Nephron progenitor cell (in vitro differentiated cells): ENCODE results near the gene HMGCS2.
"Not testable (repeated sequence)": the region's sequence is repeated elsewhere in the genome, so short reads cannot be mapped to it uniquely, and the experiment has no call there.

Source experiments
- DNase-seq: peaks from one replicate; pipeline ENCODE4 v3.0.0; 2021
- H3K27ac Mint-ChIP-seq: 2 replicates; pipeline ENCODE4 v1.8.0; 2021; ENCODE audit warnings: mild to moderate bottlenecking, moderate library complexity, mixed read lengths
- H3K27me3 Mint-ChIP-seq: 2 replicates; pipeline ENCODE4 v1.8.0; 2021; ENCODE audit warnings: mild to moderate bottlenecking, low read depth, mixed read lengths; ENCODE audit not compliant: poor library complexity
- H3K36me3 Mint-ChIP-seq: 2 replicates; pipeline ENCODE4 v1.8.0; 2021; ENCODE audit warnings: low read depth, mixed read lengths
- H3K4me1 Mint-ChIP-seq: 2 replicates; pipeline ENCODE4 v1.8.0; 2021; ENCODE audit warnings: mixed read lengths
- H3K4me3 Mint-ChIP-seq: 2 replicates; pipeline ENCODE4 v1.8.0; 2021; ENCODE audit warnings: mild to moderate bottlenecking, moderate library complexity, mixed read lengths
- H3K9me3 Mint-ChIP-seq: 2 replicates; pipeline ENCODE4 v1.8.0; 2021; ENCODE audit warnings: mild to moderate bottlenecking, moderate library complexity, mixed read lengths
- TF ChIP-seq, protein P1 (sequence below): fragments of 200-600 bp; sonication (generic); IDR thresholded peaks from 2 replicates; pipeline ENCODE4 v1.5.0; 2021; ENCODE audit warnings: antibody characterized with exemption

Gene HMGCS2

GRCh38 chr1:119787776-119788175 lies 19.1 kb upstream of the HMGCS2 start:
- Mint-ChIP-seq H3K27ac (no peak overlapping the region), H3K4me1 (peaks cover 39% of the 10 kb centered on the region), H3K27me3 (peaks cover 15% of the 10 kb centered on the region), H3K9me3 (peaks cover 6% of the 10 kb centered on the region), H3K36me3 (no peaks in the 10 kb centered on the region), H3K4me3 (no peak overlapping the region)
- DNase-seq: no peak
- TF ChIP-seq, protein P1, sequence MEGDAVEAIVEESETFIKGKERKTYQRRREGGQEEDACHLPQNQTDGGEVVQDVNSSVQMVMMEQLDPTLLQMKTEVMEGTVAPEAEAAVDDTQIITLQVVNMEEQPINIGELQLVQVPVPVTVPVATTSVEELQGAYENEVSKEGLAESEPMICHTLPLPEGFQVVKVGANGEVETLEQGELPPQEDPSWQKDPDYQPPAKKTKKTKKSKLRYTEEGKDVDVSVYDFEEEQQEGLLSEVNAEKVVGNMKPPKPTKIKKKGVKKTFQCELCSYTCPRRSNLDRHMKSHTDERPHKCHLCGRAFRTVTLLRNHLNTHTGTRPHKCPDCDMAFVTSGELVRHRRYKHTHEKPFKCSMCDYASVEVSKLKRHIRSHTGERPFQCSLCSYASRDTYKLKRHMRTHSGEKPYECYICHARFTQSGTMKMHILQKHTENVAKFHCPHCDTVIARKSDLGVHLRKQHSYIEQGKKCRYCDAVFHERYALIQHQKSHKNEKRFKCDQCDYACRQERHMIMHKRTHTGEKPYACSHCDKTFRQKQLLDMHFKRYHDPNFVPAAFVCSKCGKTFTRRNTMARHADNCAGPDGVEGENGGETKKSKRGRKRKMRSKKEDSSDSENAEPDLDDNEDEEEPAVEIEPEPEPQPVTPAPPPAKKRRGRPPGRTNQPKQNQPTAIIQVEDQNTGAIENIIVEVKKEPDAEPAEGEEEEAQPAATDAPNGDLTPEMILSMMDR: no peak

DNA sequence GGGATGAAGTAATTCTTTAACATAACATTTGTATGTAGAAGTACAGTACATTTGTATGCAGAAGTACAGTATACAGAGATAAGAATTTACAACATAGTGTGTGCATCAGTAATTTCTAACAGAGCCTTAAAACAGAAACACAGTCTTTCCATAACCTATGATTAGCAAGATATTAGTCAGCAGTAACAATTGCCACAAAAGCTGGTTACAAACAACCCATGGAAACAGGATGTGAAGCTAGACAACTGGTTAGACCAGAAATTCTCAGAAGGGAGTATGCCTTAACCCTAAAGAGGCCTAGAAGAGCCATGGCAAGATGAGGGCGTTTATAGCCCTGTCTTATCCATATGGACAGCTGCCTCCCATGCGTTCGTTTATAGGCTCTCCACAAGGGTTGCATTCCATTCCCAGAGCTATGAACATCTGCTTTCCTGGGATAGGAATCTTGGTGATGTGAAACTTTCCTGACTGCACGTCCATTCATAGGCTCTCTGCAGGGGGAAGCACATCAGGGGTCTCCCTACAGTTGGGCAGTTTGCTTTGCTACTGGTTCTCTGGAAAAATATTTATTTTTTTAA lies 17.9 kb upstream of the HMGCS2 start:
- H3K36me3 Mint-ChIP-seq, DNase-seq, H3K27ac Mint-ChIP-seq, H3K9me3 Mint-ChIP-seq, H3K4me3 Mint-ChIP-seq: not testable (repeated sequence)
- Mint-ChIP-seq H3K27me3 (peaks cover 13% of the 10 kb centered on the region), H3K4me1 (peaks cover 43% of the 10 kb centered on the region)

GRCh38 chr1:119786046-119786445 lies 17.3 kb upstream of the HMGCS2 start:
- H3K9me3 Mint-ChIP-seq, H3K36me3 Mint-ChIP-seq, H3K27ac Mint-ChIP-seq, DNase-seq, H3K4me3 Mint-ChIP-seq: not testable (repeated sequence)
- H3K27me3 Mint-ChIP-seq: peaks cover 14% of the 10 kb centered on the region
- H3K4me1 Mint-ChIP-seq: peaks cover 41% of the 10 kb centered on the region

DNA sequence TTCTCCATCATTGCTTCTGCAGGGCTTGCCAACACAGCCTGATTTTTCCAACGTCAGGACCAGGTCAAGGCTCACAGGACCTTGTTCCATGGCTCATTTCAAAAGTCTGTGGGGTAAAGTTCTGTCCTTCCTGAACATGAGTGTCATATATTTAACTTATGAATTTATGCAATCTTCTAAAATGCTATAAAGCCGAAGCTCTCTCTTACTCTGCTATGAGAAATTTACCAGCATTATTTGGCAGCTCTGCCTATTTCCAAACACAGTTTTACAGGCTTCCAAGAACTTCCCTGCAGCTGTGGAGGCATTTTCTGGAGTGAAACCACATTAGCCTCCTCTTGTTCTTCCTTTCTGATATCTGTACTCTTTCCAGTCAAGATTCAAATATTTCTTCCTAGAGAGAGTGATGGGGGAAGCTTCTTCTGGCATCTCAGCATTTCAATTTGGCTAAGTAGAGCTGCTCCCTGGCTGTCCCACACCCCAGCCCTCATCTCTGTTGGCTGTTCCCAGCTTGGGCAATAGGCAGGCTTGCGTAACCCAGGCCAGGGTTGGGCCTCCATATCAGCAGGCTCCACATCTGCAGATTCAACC lies 15.6 kb upstream of the HMGCS2 start:
- Mint-ChIP-seq H3K27ac (no peak overlapping the region), H3K4me3 (no peak overlapping the region), H3K27me3 (peaks cover 11% of the 10 kb centered on the region), H3K9me3 (peaks cover 6% of the 10 kb centered on the region), H3K36me3 (no peaks in the 10 kb centered on the region), H3K4me1 (peaks cover 43% of the 10 kb centered on the region)
- no peak for DNase-seq
- TF ChIP-seq, protein P1: no peak

DNA sequence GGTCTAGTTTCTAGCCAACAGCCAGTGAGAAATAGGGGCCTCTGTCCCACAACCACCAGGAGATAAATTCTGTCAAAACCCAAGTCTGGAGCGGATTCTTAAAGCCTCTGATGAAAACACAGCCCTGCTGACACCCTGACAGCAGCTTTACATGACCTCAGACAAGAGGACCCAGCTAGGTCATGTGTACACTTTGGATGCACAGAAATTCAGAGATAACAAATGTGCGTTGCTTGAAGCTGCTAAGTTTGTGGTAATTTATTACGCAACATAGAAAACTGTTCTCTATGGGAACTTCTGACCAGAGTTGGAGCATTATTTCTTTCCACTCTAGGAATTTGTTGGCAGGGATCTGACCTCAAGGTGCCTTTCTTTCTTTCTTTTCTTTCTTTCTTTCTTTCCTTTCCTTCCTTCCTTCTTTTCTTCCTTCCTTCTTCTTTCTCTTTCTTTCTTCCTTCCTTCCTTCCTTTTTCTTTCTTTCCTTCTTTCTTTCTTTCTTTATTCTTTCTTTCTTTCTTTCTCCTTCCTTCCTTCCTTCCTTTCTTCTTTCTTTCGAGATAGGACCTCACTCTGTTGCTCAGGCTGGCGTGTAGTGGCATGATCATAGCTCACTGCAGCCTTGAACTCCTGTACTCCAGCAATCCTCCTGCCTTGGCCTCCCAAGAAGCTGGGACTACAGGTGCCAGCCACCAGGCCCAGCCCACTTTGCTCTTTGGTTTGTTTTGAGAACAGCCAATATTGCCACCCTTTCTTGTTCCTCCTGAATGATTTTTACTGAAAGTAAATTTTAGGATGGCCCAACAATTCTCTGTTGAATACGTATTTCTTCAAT lies 14.9 kb upstream of the HMGCS2 start:
- TF ChIP-seq, protein P1: no peak
- Mint-ChIP-seq H3K9me3 (peaks cover 6% of the 10 kb centered on the region), H3K27me3 (peaks cover 11% of the 10 kb centered on the region), H3K4me3 (no peak overlapping the region), H3K4me1 (peaks cover 46% of the 10 kb centered on the region), H3K36me3 (no peaks in the 10 kb centered on the region), H3K27ac (peak overlapping the region; percentile 60)
- no peak for DNase-seq

DNA sequence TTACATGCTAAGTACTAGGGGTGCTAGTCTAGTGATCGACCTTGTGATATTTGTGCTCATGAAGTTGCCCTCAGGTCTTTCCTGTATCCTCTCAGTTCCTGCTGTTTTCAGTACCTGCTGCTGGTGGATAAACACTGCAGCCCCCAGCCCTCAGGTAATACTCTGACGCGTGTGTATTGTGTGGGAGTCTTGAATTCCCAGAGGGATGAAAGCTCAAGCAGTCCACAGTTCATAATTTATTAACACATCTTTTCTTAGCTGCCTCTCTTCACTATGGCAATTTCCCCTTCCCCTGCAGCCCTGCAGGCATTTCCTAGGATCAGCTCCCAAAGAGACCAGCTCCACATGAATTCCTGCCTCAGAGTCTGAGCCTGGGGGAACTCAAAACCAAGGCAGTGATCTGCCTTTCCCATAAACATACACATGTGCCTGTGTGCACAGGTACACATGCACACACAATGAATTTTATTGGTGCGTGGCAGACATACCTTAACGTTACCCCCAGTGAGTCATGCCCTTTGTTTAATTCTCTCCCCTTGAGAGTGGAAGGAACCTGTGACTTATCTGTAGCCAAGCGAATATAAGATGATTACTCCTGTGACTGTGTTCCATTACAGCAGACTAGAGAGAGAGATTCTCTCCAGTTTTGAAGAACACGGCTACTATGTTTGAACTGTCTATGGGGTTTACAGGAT lies 14.1 kb upstream of the HMGCS2 start:
- peaks cover 11% of the 10 kb centered on the region for H3K27me3 Mint-ChIP-seq
- DNase-seq: no peak
- H3K4me1 Mint-ChIP-seq: peaks cover 46% of the 10 kb centered on the region
- peak overlapping the region; percentile 60 for H3K27ac Mint-ChIP-seq
- TF ChIP-seq, protein P1: no peak
- no peaks in the 10 kb centered on the region for H3K36me3 Mint-ChIP-seq
- H3K9me3 Mint-ChIP-seq: peaks cover 6% of the 10 kb centered on the region
- no peak overlapping the region for H3K4me3 Mint-ChIP-seq
